Activated CD4-positive, alpha-beta T cell treated with anti-CD3 and anti-CD28 coated beads for 4 hours (primary cell): ENCODE data around the gene TRANK1.
A peak's percentile ranks its signal among the peaks of the same experiment; 100 is the strongest.
"Not testable (repeated sequence)": the region's sequence is repeated elsewhere in the genome, so short reads cannot be mapped to it uniquely, and the experiment has no call there.

ENCODE experiments used
- DNase-seq, 2 donors: peaks; one replicate each; pipeline ENCODE4 v3.0.0-alpha.2; 2020

Gene TRANK1

GRCh38 chr3:36890261-36890660, 54.6 kb downstream of the TRANK1 start:
- no peak for DNase-seq

- DNase-seq, result no peak
These were observed 63.1 kb downstream of the TRANK1 start for GRCh38 chr3:36881735-36882134.

GRCh38 chr3:36879842-36880241, 65.0 kb downstream of the TRANK1 start:
- DNase-seq, result not testable (repeated sequence)

GRCh38 chr3:36877930-36878685, 66.7 kb downstream of the TRANK1 start:
- no peak for DNase-seq

- peak; percentile 8 to 14 for DNase-seq
These were observed 68.5 kb downstream of the TRANK1 start for GRCh38 chr3:36876181-36876936.

GRCh38 chr3:36875397-36875796, 69.5 kb downstream of the TRANK1 start:
- DNase-seq, result no peak

GRCh38 chr3:36874424-36874823, 70.4 kb downstream of the TRANK1 start:
- DNase-seq, result no peak

- no peak for DNase-seq
These were observed 73.3 kb downstream of the TRANK1 start for GRCh38 chr3:36871379-36872126.

GRCh38 chr3:36868614-36869436, 76.0 kb downstream of the TRANK1 start:
- DNase-seq, result peak; percentile 35 to 49

GRCh38 chr3:36867810-36868209, 77.0 kb downstream of the TRANK1 start:
- DNase-seq, result no peak

- DNase-seq, result no peak
These were observed 78.5 kb downstream of the TRANK1 start for GRCh38 chr3:36866368-36866767.

- no peak for DNase-seq
These were observed 80.4 kb downstream of the TRANK1 start for GRCh38 chr3:36864180-36865053.

GRCh38 chr3:36862076-36862755, 82.6 kb downstream of the TRANK1 start:
- no peak for DNase-seq

- no peak for DNase-seq
These were observed 85.4 kb downstream of the TRANK1 start for GRCh38 chr3:36859494-36859893.

GRCh38 chr3:36852071-36852470, 92.8 kb downstream of the TRANK1 start:
- no peak for DNase-seq

GRCh38 chr3:36850743-36851142, 94.1 kb downstream of the TRANK1 start:
- no peak for DNase-seq

- no peak for DNase-seq
These were observed 98.4 kb downstream of the TRANK1 start for GRCh38 chr3:36846406-36846805.

- DNase-seq, result peak; percentile 36 to 46
These were observed 101.5 kb downstream of the TRANK1 start for GRCh38 chr3:36843065-36844051.

- no peak for DNase-seq
These were observed 102.6 kb downstream of the TRANK1 start for GRCh38 chr3:36842275-36842674.

- DNase-seq, result no peak
These were observed 104.4 kb downstream of the TRANK1 start for GRCh38 chr3:36840453-36840921.
